GM19035 (cell line): Measurements from ENCODE around the gene BAZ1A.

Experiments used
- ATAC-seq: cut with Tn5 transposase; IDR thresholded peaks from one replicate; pipeline ENCODE4 v1.9.1; 2021; ENCODE audit not compliant: unreplicated experiment

Gene BAZ1A

GRCh38 chr14:34722723-34723545 is 152.2 kb downstream of the BAZ1A start:
- ATAC-seq: no peak

GRCh38 chr14:34721129-34721528 is 154.0 kb downstream of the BAZ1A start:
- no peak for ATAC-seq

- no peak for ATAC-seq
These were observed 156.3 kb downstream of the BAZ1A start for GRCh38 chr14:34718750-34719304.

GRCh38 chr14:34715127-34715863 is 159.9 kb downstream of the BAZ1A start:
- ATAC-seq: no peak

- peak; percentile 86 for ATAC-seq
These were observed 160.6 kb downstream of the BAZ1A start, which contains the start of gene CFL2 for GRCh38 chr14:34714320-34715126. CFL2 (minus strand) TSS chr14:34714593; CDS start chr14:34714540, 53 bp downstream.

- peak; percentile 3 for ATAC-seq
These were observed 161.4 kb downstream of the BAZ1A start for GRCh38 chr14:34713681-34714319.

GRCh38 chr14:34713122-34713680 is 162.0 kb downstream of the BAZ1A start:
- ATAC-seq: no peak

- no peak for ATAC-seq
These were observed 163.1 kb downstream of the BAZ1A start for GRCh38 chr14:34711796-34712712.

- peak; percentile 33 for ATAC-seq
These were observed 164.0 kb downstream of the BAZ1A start for GRCh38 chr14:34711169-34711568.

GRCh38 chr14:34710744-34711143 is 164.4 kb downstream of the BAZ1A start:
- no peak for ATAC-seq

- ATAC-seq: no peak
These were observed 165.2 kb downstream of the BAZ1A start for GRCh38 chr14:34710006-34710405.

- ATAC-seq: no peak
These were observed 167.4 kb downstream of the BAZ1A start for GRCh38 chr14:34707722-34708121.
